B cell (primary cell): ENCODE data around the gene MMS19. TPM values are rescaled to one million over a fixed set of nuclear protein-coding genes. Genes with fewer than 3 reads are reported as not detected.

ENCODE experiments used
- ATAC-seq: fragments of 200-7000 bp; cut with Tn5 transposase; one replicate; pipeline ENCODE4 v1.10.0; 2021; ENCODE audit warnings: low read depth, mild to moderate bottlenecking, moderate number of reproducible peaks, moderate library complexity
- CTCF ChIA-PET: fragments of 350-600 bp; sonication (Branson Sonifier 250); formaldehyde crosslinking; loops from one replicate; lab custom pipeline; 2021; ENCODE audit warnings: antibody characterized with exemption, inconsistent platforms; lab: Charles Lee
- POLR2A ChIA-PET: fragments of 350-600 bp; sonication (Branson Sonifier 250); formaldehyde crosslinking; loops from one replicate; lab custom pipeline; 2021; ENCODE audit warnings: antibody characterized with exemption; lab: Charles Lee
- DNase-seq: peaks from one replicate; pipeline ENCODE4 v3.0.0; 2013
- H2AFZ ChIP-seq: 2 replicates; pipeline ENCODE4 v1.6.1; 2012; ENCODE audit warnings: mild to moderate bottlenecking, low read depth, low read length; ENCODE audit not compliant: insufficient read depth, poor library complexity, severe bottlenecking
- H3K27ac ChIP-seq, 2 donors: 1 replicate in 1 of 2; 2 replicates in 1 of 2; pipeline ENCODE4 v1.5.1; 2012 to 2013; ENCODE audit warnings: low read length in 2 of 2, mild to moderate bottlenecking in 2 of 2, moderate library complexity in 1 of 2
- H3K27me3 ChIP-seq, 4 experiments: fragments of 200-600 bp in 1 of 4; sonication (generic) in 1 of 4; replicated peaks in 1 of 4; 1 replicate in 2 of 4; 2 replicates in 2 of 4; pipeline versions ENCODE4 v1.6.1 to v1.7.0; 2013 to 2016; ENCODE audit warnings: low read length in 3 of 4, mild to moderate bottlenecking in 2 of 4, mixed read lengths in 1 of 4, moderate library complexity in 1 of 4; ENCODE audit not compliant: insufficient read depth in 4 of 4, control insufficient read depth in 3 of 4; ENCODE audit errors: control extremely low read depth in 1 of 4
- H3K36me3 ChIP-seq, 2 experiments: replicated peaks in 1 of 2; 1 replicate in 1 of 2; 2 replicates in 1 of 2; pipeline versions ENCODE4 v1.6.1 to v1.7.1; 2013; ENCODE audit warnings: low read length in 1 of 2; ENCODE audit not compliant: insufficient read depth in 2 of 2, control insufficient read depth in 1 of 2; ENCODE audit errors: control extremely low read depth in 1 of 2, extremely low read depth in 1 of 2
- H3K4me1 ChIP-seq, 2 donors: fragments of 200-600 bp in 1 of 2; sonication (generic) in 1 of 2; 1 replicate in 1 of 2; 2 replicates in 1 of 2; pipeline versions ENCODE4 v1.5.1 to v1.6.1; 2013 to 2017; ENCODE audit warnings: low read length in 2 of 2; ENCODE audit not compliant: control insufficient read depth in 2 of 2, insufficient read depth in 2 of 2
- H3K4me2 ChIP-seq: replicated peaks from 2 replicates; pipeline ENCODE3; 2012; ENCODE audit warnings: mild to moderate bottlenecking, low read depth, low read length; ENCODE audit not compliant: poor library complexity, severe bottlenecking
- H3K4me3 ChIP-seq, 5 experiments: fragments of 200-600 bp in 1 of 5; sonication (generic) in 1 of 5; 1 replicate in 3 of 5; 2 replicates in 2 of 5; pipeline versions ENCODE4 v1.5.1 to v1.7.0; 2011 to 2016; ENCODE audit warnings: low read length in 4 of 5, mild to moderate bottlenecking in 4 of 5, low read depth in 2 of 5, control low read depth in 1 of 5, moderate library complexity in 1 of 5; ENCODE audit not compliant: insufficient read depth in 1 of 5; ENCODE audit errors: control extremely low read depth in 1 of 5, extremely low read depth in 1 of 5
- H3K79me2 ChIP-seq: fragments of 200-600 bp; sonication (generic); one replicate; pipeline ENCODE4 v1.6.0; 2016; ENCODE audit warnings: low read length; ENCODE audit not compliant: control insufficient read depth, insufficient read depth
- H3K9ac ChIP-seq: fragments of 200-600 bp; sonication (generic); 2 replicates; pipeline ENCODE4 v1.6.1; 2017; ENCODE audit warnings: mild to moderate bottlenecking, low read length, moderate library complexity
- H3K9me3 ChIP-seq, 3 donors: one replicate each; pipeline versions ENCODE4 v1.6.1 to v1.7.1; 2013; ENCODE audit warnings: low read length in 2 of 3; ENCODE audit not compliant: control insufficient read depth in 2 of 3, insufficient read depth in 1 of 3; ENCODE audit errors: control extremely low read depth in 1 of 3
- H4K20me1 ChIP-seq: 2 replicates; pipeline ENCODE4 v1.6.0; 2012; ENCODE audit warnings: mild to moderate bottlenecking, low read length; ENCODE audit not compliant: insufficient read depth, control insufficient read depth, poor library complexity, severe bottlenecking
- H3K27ac Mint-ChIP-seq: one replicate; pipeline ENCODE4 v1.8.0; 2021; ENCODE audit warnings: mixed read lengths
- H3K27me3 Mint-ChIP-seq: one replicate; pipeline ENCODE4 v1.8.0; 2021; ENCODE audit warnings: mixed read lengths
- H3K4me1 Mint-ChIP-seq: one replicate; pipeline ENCODE4 v1.8.0; 2021; ENCODE audit warnings: mixed read lengths
- H3K4me3 Mint-ChIP-seq: one replicate; pipeline ENCODE4 v1.8.0; 2021; ENCODE audit warnings: mixed read lengths
- H3K9me3 Mint-ChIP-seq: one replicate; pipeline ENCODE4 v1.8.0; 2022; ENCODE audit warnings: mixed read lengths; ENCODE audit not compliant: insufficient read depth
- EZH2 ChIP-seq: IDR thresholded peaks from 2 replicates; pipeline ENCODE4 v1.6.1; 2012; ENCODE audit warnings: borderline replicate concordance, low read depth, mild to moderate bottlenecking, moderate library complexity, low read length; ENCODE audit not compliant: insufficient read depth, poor library complexity, severe bottlenecking
- WGBS: methylation state at CpG from one replicate; pipeline ENCODE4 v1.1.5; 2013; ENCODE audit warnings: missing lambda C conversion rate; ENCODE audit not compliant: insufficient coverage; 5-methylcytosine and 5-hydroxymethylcytosine counted together
- intact Hi-C: fragments of 100-400 bp; cut with micrococcal nuclease; formaldehyde crosslinking; loops from one replicate; pipeline ENCODE4 v1.10.0; 2022
- polyA plus RNA-seq: library from polyadenylated mRNA; depleted of rRNA; stranded (reverse); fragments of >200 nt; gene quantifications from 2 replicates; pipeline ENCODE4 v1.2.3, GENCODE V29; 2012
- total RNA-seq, 2 donors: library from RNA; stranded (reverse); fragments of 120-200 nt in 1 of 2; gene quantifications; 1 replicate in 1 of 2; 2 replicates in 1 of 2; pipeline versions ENCODE4 v1.2.3 to v1.2.4, GENCODE V29; 2013 to 2022
- TF ChIP-seq, protein P1 (sequence below): fragments of 200-600 bp; IDR thresholded peaks from one replicate; pipeline ENCODE4 v1.8.0; 2022; ENCODE audit warnings: antibody characterized with exemption, mild to moderate bottlenecking

MMS19 gene
- total and polyA plus RNA-seq, 2 donors (not counting 1 experiment from before 2014, with no cell fraction given) = 82.1 to 102 TPM

DNA sequence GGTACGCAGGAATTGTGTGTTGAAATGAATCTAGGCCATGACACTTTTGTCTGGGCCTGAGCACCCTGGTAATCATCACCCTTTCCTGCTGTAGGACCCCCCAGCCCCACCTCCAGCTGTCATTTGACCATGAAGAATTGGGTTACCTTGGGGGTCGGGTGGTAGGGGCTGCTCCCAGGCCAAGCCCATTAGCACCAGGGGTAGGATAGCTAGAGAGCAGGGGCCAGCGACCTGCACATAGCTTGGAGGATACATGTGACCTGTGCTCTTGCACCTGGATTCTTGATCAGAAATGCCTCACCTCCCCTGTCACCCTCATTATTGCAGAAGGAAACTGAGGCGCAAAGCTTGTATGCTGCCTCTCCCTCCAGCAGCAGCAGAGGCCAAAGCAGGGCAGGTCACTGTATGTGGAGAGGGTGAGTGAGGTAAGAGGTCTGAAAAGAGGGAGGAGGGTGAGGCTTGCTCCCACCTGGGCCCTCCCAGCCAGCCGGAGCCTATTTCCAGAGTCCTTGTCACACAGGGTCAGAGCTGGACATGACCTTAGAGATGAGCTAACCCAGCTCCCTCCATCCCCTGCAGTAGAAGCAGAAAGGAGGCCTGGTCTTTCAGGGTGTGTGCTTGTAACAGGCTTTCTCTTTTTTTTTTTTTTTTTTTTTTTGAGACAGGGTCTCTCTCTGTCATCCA is 39.1 kb upstream of the MMS19 start:
- Histone ChIP-seq H3K79me2 (no peaks in the 10 kb centered on the region), H3K9me3 (no peaks in the 10 kb centered on the region), H3K27ac (no peak overlapping the region), H4K20me1 (no peaks in the 10 kb centered on the region), H3K4me2 (no peak overlapping the region), H3K4me3 (no peak overlapping the region), H3K36me3 (no peaks in the 10 kb centered on the region), H2AFZ (no peak overlapping the region), H3K9ac (no peak overlapping the region), H3K4me1 (no peaks in the 10 kb centered on the region), H3K27me3 (no peaks in the 10 kb centered on the region)
- TF ChIP-seq, protein P1, sequence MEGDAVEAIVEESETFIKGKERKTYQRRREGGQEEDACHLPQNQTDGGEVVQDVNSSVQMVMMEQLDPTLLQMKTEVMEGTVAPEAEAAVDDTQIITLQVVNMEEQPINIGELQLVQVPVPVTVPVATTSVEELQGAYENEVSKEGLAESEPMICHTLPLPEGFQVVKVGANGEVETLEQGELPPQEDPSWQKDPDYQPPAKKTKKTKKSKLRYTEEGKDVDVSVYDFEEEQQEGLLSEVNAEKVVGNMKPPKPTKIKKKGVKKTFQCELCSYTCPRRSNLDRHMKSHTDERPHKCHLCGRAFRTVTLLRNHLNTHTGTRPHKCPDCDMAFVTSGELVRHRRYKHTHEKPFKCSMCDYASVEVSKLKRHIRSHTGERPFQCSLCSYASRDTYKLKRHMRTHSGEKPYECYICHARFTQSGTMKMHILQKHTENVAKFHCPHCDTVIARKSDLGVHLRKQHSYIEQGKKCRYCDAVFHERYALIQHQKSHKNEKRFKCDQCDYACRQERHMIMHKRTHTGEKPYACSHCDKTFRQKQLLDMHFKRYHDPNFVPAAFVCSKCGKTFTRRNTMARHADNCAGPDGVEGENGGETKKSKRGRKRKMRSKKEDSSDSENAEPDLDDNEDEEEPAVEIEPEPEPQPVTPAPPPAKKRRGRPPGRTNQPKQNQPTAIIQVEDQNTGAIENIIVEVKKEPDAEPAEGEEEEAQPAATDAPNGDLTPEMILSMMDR = no peak
- no peak for TF ChIP-seq EZH2
- ChIA-PET POLR2A (no interaction called here), CTCF (no interaction called here)
- DNase-seq = no peak
- H3K9me3 Mint-ChIP-seq = no peaks in the 10 kb centered on the region
- intact Hi-C loops = no loop called here
- 90% methylated on average over 2 of the region's 5 CpGs for WGBS
- no peak overlapping the region for H3K4me3 Mint-ChIP-seq
- no peak for ATAC-seq
- no peak overlapping the region for H3K27ac Mint-ChIP-seq
- H3K27me3 Mint-ChIP-seq = no peaks in the 10 kb centered on the region
- H3K4me1 Mint-ChIP-seq = no peaks in the 10 kb centered on the region

DNA sequence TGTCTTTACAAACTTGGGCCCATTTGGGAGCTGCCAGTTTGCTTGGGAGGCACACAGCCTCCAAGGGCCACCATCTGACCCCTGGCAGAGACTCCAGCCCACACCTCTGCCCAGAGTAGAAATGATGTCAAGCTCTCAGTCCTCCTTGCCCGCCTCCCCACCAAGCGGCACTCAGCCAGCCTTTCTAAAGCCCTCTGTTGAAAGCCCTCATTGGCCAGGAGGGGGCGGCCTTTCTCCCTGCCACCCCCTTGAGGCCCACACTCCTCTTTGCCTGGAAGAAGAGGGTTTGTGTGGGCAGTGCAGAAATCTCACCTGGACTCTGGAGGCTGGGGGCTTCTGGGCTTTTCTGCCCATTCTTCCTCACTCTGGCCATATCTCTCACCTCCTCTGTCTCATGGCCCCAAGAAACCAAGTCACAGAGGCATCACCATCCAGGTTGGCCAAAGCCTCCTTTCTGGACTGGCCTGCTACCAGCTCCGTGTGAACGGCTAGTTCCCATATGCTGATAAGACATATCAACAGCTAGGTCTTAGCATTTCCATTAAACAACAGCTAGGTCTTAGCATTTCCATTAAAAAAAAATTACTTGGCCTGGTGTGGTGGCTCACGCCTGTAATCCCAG is 36.6 kb upstream of the MMS19 start:
- no peaks in the 10 kb centered on the region for H3K27me3 Mint-ChIP-seq
- intact Hi-C loops = no loop called here
- ATAC-seq = no peak

More for the DNA sequence above, 36.6 kb upstream of the MMS19 start:
- TF ChIP-seq, protein P1 = no peak
- no peak for TF ChIP-seq EZH2
- no peaks in the 10 kb centered on the region for H4K20me1 ChIP-seq
- no peaks in the 10 kb centered on the region for H3K9me3 ChIP-seq
- H3K4me3 Mint-ChIP-seq = no peak overlapping the region
- no peaks in the 10 kb centered on the region for H3K4me1 Mint-ChIP-seq
- POLR2A ChIA-PET = no interaction called here
- WGBS = 100% methylated on average over 2 of the region's 6 CpGs
- H3K4me2 ChIP-seq = no peak overlapping the region
- peaks cover 2% of the 10 kb centered on the region for H3K9me3 Mint-ChIP-seq
- no peak for DNase-seq
- no peak overlapping the region for H3K27ac Mint-ChIP-seq
- no peaks in the 10 kb centered on the region for H3K4me1 ChIP-seq
- no peak overlapping the region for H3K9ac ChIP-seq
- CTCF ChIA-PET = interaction anchor here (1.2 to 2.6 kb wide), 2 partner anchors 17 to 37 kb away, joined by 3 to 8 read pairs; no protein-coding TSS in a partner anchor
- no peak overlapping the region for H2AFZ ChIP-seq
- H3K36me3 ChIP-seq = no peaks in the 10 kb centered on the region
- no peaks in the 10 kb centered on the region for H3K79me2 ChIP-seq
- H3K4me3 ChIP-seq = no peak overlapping the region
- H3K27ac ChIP-seq = no peak overlapping the region
- no peaks in the 10 kb centered on the region for H3K27me3 ChIP-seq
